Epithelial cell of proximal tubule (primary cell): ENCODE data around the gene WDPCP. TPM values are rescaled to one million over a fixed set of nuclear protein-coding genes. Genes with fewer than 3 reads are reported as not detected.

Source experiments
- DNase-seq: peaks from one replicate; pipeline ENCODE4 v3.0.0-alpha.2; 2011; ENCODE audit warnings: low read depth
- H3K4me3 ChIP-seq: 2 replicates; pipeline ENCODE4 v1.5.1; 2011; ENCODE audit warnings: low read depth, mild to moderate bottlenecking, low read length
- total RNA-seq: library from RNA; depleted of rRNA; stranded (reverse); fragments of >200 nt; gene quantifications from 2 replicates; pipeline ENCODE4 v1.2.3, GENCODE V29; 2015
- TF ChIP-seq, protein P1 (sequence below): conservative IDR thresholded peaks from 2 replicates; pipeline ENCODE4 v1.5.1; 2012; ENCODE audit warnings: low read depth, mild to moderate bottlenecking, low read length

Gene WDPCP
- total RNA-seq, 1 donor from 2014 or later, result 1.6 TPM

DNA sequence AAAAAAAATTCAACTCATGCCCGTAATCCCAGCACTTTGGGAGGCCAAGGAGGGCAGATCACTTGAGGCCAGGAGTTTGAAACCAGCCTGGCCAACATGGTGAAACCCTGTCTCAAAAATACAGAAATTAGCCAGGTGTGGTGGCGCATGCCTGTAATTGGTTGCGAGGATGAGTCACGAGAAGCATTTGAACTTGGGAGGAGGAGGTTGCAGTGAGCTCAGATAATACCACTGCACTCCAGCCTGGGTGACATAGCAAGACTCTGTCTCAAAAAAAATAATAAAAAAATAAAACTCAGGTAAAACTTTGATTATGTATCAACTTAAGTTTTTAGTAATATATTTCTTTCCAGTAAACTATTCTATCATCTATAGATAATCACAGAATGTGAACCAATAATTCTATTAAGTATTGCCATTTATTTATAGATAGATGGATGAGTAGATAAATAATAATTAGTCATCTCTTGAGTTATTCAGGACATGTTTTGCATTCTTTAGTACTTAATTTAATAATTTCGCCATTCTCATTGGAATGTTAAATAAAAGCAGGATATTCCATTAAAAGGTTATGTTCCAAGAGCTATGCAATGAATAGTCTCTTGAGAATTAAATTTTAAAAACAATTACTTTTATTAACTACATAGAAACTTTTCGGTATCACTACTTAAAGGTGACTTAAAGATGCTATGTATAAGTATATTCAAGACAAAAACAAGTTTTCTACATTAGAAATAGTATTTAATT is 48.7 kb downstream of the WDPCP start:
- TF ChIP-seq, protein P1, sequence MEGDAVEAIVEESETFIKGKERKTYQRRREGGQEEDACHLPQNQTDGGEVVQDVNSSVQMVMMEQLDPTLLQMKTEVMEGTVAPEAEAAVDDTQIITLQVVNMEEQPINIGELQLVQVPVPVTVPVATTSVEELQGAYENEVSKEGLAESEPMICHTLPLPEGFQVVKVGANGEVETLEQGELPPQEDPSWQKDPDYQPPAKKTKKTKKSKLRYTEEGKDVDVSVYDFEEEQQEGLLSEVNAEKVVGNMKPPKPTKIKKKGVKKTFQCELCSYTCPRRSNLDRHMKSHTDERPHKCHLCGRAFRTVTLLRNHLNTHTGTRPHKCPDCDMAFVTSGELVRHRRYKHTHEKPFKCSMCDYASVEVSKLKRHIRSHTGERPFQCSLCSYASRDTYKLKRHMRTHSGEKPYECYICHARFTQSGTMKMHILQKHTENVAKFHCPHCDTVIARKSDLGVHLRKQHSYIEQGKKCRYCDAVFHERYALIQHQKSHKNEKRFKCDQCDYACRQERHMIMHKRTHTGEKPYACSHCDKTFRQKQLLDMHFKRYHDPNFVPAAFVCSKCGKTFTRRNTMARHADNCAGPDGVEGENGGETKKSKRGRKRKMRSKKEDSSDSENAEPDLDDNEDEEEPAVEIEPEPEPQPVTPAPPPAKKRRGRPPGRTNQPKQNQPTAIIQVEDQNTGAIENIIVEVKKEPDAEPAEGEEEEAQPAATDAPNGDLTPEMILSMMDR, result no peak
- no peak overlapping the region for H3K4me3 ChIP-seq
- no peak for DNase-seq

DNA sequence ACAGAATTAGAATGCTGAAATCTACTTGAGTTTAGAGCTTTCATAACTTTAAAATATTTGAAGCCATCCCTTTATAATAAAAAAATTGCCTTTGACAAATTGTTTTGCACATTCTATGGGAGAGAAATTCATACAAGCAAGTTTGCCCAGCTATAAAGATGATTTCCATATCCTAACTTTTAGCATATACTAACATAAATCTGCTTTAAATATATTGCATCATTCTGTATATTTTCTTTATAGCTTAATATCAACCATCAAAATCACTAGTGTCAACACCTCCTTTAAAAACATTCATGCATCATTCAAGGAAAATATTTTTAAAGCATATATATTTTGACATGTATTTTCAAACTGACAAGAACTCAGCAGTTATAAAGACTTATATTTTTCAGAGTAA is 49.9 kb downstream of the WDPCP start:
- no peak for DNase-seq
- TF ChIP-seq, protein P1, result no peak
- no peak overlapping the region for H3K4me3 ChIP-seq

DNA sequence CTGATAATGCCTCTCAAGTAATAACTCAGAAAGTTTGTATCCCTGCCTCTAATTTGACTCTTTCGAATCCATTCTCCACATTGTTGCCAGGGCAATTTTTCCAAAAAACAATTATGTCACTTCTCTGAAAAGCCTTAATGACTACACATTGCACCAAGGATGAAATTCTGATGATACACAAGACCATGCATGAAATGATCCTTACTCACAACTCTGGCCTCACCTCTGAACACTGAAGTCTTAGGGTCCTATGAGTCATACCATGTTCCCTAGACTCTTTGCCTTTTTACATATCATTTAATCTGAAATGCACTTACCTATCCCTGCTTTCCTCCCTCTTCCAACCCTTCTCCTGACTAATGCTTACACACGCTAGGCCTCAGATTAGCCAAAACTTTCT is 51.0 kb downstream of the WDPCP start:
- peak; percentile 78 for DNase-seq
- TF ChIP-seq, protein P1, result no peak
- no peak overlapping the region for H3K4me3 ChIP-seq

DNA sequence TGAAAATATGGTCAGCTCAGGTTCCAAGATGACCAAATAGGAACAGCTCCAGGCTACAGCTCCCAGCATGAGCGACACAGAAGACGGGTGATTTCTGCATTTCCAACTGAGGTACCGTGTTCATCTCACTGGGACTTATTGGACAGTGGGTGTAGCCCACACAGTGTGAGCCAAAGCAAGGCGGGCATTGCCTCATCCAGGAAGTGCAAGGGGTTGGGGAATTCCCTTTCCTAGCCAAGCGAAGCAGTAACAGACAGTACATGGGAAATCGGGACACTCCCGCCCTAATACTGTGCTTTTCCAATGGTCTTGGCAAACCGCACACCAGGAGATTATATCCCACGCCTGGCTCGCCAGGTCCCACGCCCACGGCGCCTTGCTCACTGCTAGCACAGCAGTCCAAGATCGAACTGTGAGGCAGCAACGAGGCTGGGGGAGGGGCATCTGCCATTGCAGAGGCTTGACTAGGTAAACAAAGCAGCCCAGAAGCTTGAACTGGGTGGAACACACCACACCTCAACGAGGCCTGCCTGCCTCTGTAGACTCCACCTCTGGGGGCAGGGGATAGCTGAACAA is 57.5 kb downstream of the WDPCP start:
- H3K4me3 ChIP-seq, result no peak overlapping the region
- DNase-seq, result no peak
- TF ChIP-seq, protein P1, result no peak

DNA sequence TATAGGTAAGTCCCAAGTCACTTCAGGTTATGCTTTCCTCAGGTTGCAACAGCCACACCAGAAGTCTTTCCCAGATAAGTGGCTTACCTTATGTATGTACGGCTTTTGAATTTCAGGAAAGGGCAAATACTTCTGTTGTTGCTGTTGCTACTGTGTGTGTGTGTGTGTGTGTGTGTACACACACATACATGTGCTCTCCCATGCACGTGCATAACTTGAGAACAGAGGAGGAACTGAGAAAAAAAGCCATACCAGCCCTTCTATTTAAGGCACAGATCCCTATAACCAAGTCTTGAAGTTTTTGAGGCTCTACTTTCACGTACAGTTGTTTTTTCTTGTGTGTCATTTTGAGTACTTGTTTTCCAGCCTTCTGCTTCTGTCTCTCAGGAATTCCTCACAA is 62.4 kb downstream of the WDPCP start:
- TF ChIP-seq, protein P1, result no peak

DNA sequence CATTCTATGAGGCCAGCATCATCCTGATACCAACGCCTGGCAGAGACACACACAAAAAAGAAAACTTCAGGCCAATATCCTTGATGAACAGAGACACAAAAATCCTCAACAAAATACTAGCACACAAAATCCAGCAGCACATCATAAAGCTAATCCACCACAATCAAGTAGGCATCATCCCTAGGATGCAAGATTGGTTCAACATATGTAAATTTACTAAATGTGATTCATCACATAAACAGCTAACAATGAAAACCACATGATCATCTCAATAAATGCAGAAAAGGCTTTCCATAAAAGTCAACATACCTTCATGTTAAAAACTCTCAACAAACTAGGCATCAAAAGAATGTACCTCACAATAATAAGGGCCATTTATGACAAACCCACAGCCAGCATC is 65.3 kb downstream of the WDPCP start:
- no peak for DNase-seq
- TF ChIP-seq, protein P1, result no peak
- H3K4me3 ChIP-seq, result no peak overlapping the region

More for the DNA sequence above, 62.4 kb downstream of the WDPCP start:
- no peak overlapping the region for H3K4me3 ChIP-seq
- DNase-seq, result no peak

DNA sequence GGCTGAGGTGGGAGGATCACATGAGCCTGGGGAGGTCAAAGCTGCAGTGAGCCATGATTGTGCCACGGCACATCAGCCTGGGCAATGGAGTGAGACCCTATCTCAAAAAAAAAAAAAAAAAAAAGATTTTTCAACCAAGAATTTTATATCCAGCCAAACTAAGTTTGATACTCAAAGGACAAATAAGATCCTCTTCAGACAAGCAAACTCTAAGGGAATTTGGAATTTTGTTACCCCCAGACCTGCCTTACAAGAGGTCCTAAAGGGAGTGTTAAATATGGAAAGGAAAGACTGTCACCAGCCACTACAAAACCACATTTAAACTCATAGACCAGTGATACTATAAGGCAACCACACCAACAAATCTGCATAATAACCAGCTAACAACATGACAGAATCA is 67.5 kb downstream of the WDPCP start:
- no peak for DNase-seq
- TF ChIP-seq, protein P1, result no peak
- H3K4me3 ChIP-seq, result no peak overlapping the region
